Mesendoderm (in vitro differentiated cells): ENCODE data around the gene MED8.

ENCODE experiments used
- DNase-seq: peaks from one replicate; pipeline ENCODE4 v3.0.0; 2013
- H2AK5ac ChIP-seq: 2 replicates; pipeline ENCODE4 v1.6.1; 2013; ENCODE audit warnings: low read length, inconsistent platforms
- H2BK120ac ChIP-seq: 2 replicates; pipeline ENCODE4 v1.6.1; 2013; ENCODE audit warnings: low read depth, mild to moderate bottlenecking, low read length, moderate library complexity, mixed read lengths
- H2BK15ac ChIP-seq: replicated peaks from 2 replicates; pipeline ENCODE4 v1.6.1; 2013; ENCODE audit warnings: low read depth, mild to moderate bottlenecking, moderate library complexity
- H2BK5ac ChIP-seq: 2 replicates; pipeline ENCODE4 v1.6.1; 2013; ENCODE audit warnings: low read length, inconsistent platforms
- H3K18ac ChIP-seq: 2 replicates; pipeline ENCODE4 v1.6.1; 2013; ENCODE audit warnings: mild to moderate bottlenecking, low read length, mixed read lengths
- H3K23ac ChIP-seq: one replicate; pipeline ENCODE4 v1.6.1; 2013; ENCODE audit warnings: low read length
- H3K27ac ChIP-seq: 2 replicates; pipeline ENCODE4 v1.5.1; 2013; ENCODE audit warnings: low read depth, mild to moderate bottlenecking, inconsistent platforms, low read length, moderate library complexity
- H3K27me3 ChIP-seq: 2 replicates; pipeline ENCODE4 v1.6.1; 2013; ENCODE audit warnings: low read length, control low read depth, mild to moderate bottlenecking, inconsistent platforms; ENCODE audit not compliant: insufficient read depth, poor library complexity
- H3K36me3 ChIP-seq: 2 replicates; pipeline ENCODE4 v1.6.1; 2013; ENCODE audit warnings: low read length, inconsistent platforms; ENCODE audit not compliant: control insufficient read depth, insufficient read depth
- H3K4ac ChIP-seq: one replicate; pipeline ENCODE4 v1.6.1; 2013; ENCODE audit warnings: low read depth, mild to moderate bottlenecking, low read length, moderate library complexity
- H3K4me1 ChIP-seq: 2 replicates; pipeline ENCODE4 v1.6.1; 2013; ENCODE audit warnings: low read depth, low read length, inconsistent platforms; ENCODE audit not compliant: control insufficient read depth
- H3K4me2 ChIP-seq: 2 replicates; pipeline ENCODE4 v1.6.1; 2013; ENCODE audit warnings: low read length
- H3K4me3 ChIP-seq: 2 replicates; pipeline ENCODE4 v1.5.1; 2013; ENCODE audit warnings: mild to moderate bottlenecking, low read length
- H3K56ac ChIP-seq: one replicate; pipeline ENCODE4 v1.6.1; 2013; ENCODE audit warnings: low read length
- H3K79me1 ChIP-seq: 2 replicates; pipeline ENCODE4 v1.6.1; 2013; ENCODE audit warnings: low read length, inconsistent platforms
- H3K79me2 ChIP-seq: 2 replicates; pipeline ENCODE4 v1.6.1; 2013; ENCODE audit warnings: mild to moderate bottlenecking, low read length; ENCODE audit not compliant: control insufficient read depth, insufficient read depth
- H3K9ac ChIP-seq: 2 replicates; pipeline ENCODE4 v1.6.1; 2013; ENCODE audit warnings: low read length, inconsistent platforms
- H4K5ac ChIP-seq: one replicate; pipeline ENCODE4 v1.6.1; 2013; ENCODE audit warnings: low read length
- H4K8ac ChIP-seq: one replicate; pipeline ENCODE4 v1.6.1; 2013; ENCODE audit warnings: low read depth, mild to moderate bottlenecking, control low read depth, low read length, moderate library complexity
- WGBS: extraction: QIAGEN DNeasy Blood & Tissue Kit; methylation state at CpG from one replicate; pipeline ENCODE4 v1.1.7; 2013; ENCODE audit warnings: low lambda C conversion rate, missing lambda C conversion rate; ENCODE audit not compliant: insufficient coverage; ENCODE audit errors: extremely low coverage; 5-methylcytosine and 5-hydroxymethylcytosine counted together

Gene MED8

GRCh38 chr1:43386676-43387075 lies 2.9 kb downstream of the MED8 start:
- DNase-seq: no peak
- Histone ChIP-seq H3K56ac (no peak overlapping the region), H3K4me1 (peaks cover 10% of the 10 kb centered on the region), H3K9ac (no peak overlapping the region), H3K79me1 (peaks cover 20% of the 10 kb centered on the region), H2BK120ac (no peak overlapping the region), H4K5ac (no peak overlapping the region), H3K4ac (no peak overlapping the region), H2BK15ac (no peak overlapping the region), H3K79me2 (peaks cover 15% of the 10 kb centered on the region), H3K27me3 (no peaks in the 10 kb centered on the region), H3K36me3 (peaks cover 16% of the 10 kb centered on the region), H4K8ac (no peak overlapping the region), H3K18ac (no peak overlapping the region), H3K27ac (no peak overlapping the region), H3K23ac (no peak overlapping the region), H3K4me3 (no peak overlapping the region), H3K4me2 (no peak overlapping the region), H2AK5ac (no peak overlapping the region), H2BK5ac (no peak overlapping the region)
- no CpG with 5 or more reads among the region's 6 CpGs for WGBS

GRCh38 chr1:43383449-43383848 lies 6.2 kb downstream of the MED8 start:
- H4K8ac ChIP-seq: no peak overlapping the region
- no peak overlapping the region for H3K4ac ChIP-seq
- peaks cover 3% of the 10 kb centered on the region for H3K79me2 ChIP-seq
- no peak overlapping the region for H3K4me3 ChIP-seq
- DNase-seq: no peak
- no peak overlapping the region for H4K5ac ChIP-seq
- no peaks in the 10 kb centered on the region for H3K27me3 ChIP-seq
- H3K4me2 ChIP-seq: no peak overlapping the region
- no peak overlapping the region for H3K27ac ChIP-seq
- H2AK5ac ChIP-seq: no peak overlapping the region
- no peak overlapping the region for H3K9ac ChIP-seq
- no peak overlapping the region for H3K23ac ChIP-seq
- no peak overlapping the region for H3K18ac ChIP-seq
- H2BK5ac ChIP-seq: no peak overlapping the region
- H3K56ac ChIP-seq: no peak overlapping the region
- H3K36me3 ChIP-seq: peaks cover 16% of the 10 kb centered on the region
- no peak overlapping the region for H2BK120ac ChIP-seq
- no CpG with 5 or more reads among the region's 2 CpGs for WGBS
- no peak overlapping the region for H2BK15ac ChIP-seq
- peaks cover under 1% of the 10 kb centered on the region for H3K4me1 ChIP-seq
- H3K79me1 ChIP-seq: peaks cover 6% of the 10 kb centered on the region

- Histone ChIP-seq H3K79me2 (no peaks in the 10 kb centered on the region), H3K4ac (no peak overlapping the region), H3K36me3 (peaks cover 16% of the 10 kb centered on the region), H3K9ac (no peak overlapping the region), H2BK15ac (no peak overlapping the region), H4K8ac (no peak overlapping the region), H3K56ac (no peak overlapping the region), H2BK5ac (no peak overlapping the region), H3K27me3 (no peaks in the 10 kb centered on the region), H4K5ac (no peak overlapping the region), H2AK5ac (no peak overlapping the region), H3K4me1 (no peaks in the 10 kb centered on the region), H3K4me3 (no peak overlapping the region), H3K4me2 (no peak overlapping the region), H2BK120ac (no peak overlapping the region), H3K27ac (no peak overlapping the region), H3K23ac (no peak overlapping the region), H3K18ac (no peak overlapping the region), H3K79me1 (no peaks in the 10 kb centered on the region)
- no CpG with 5 or more reads among the region's 6 CpGs for WGBS
- DNase-seq: no peak
Measured at GRCh38 chr1:43382027-43382779, 7.4 kb downstream of the MED8 start.

- Histone ChIP-seq H3K4me1 (no peaks in the 10 kb centered on the region), H2BK120ac (no peak overlapping the region), H3K27me3 (no peaks in the 10 kb centered on the region), H3K56ac (no peak overlapping the region), H3K79me2 (no peaks in the 10 kb centered on the region), H2AK5ac (no peak overlapping the region), H3K27ac (no peak overlapping the region), H2BK5ac (no peak overlapping the region), H3K4me2 (no peak overlapping the region), H4K5ac (no peak overlapping the region), H3K79me1 (no peaks in the 10 kb centered on the region), H4K8ac (no peak overlapping the region), H3K4me3 (no peak overlapping the region), H3K4ac (no peak overlapping the region), H3K23ac (no peak overlapping the region), H3K9ac (no peak overlapping the region), H3K36me3 (peaks cover 11% of the 10 kb centered on the region), H2BK15ac (no peak overlapping the region), H3K18ac (no peak overlapping the region)
- no CpG with 5 or more reads among the region's 3 CpGs for WGBS
- no peak for DNase-seq
Measured at GRCh38 chr1:43381612-43382011, 8.0 kb downstream of the MED8 start.

GRCh38 chr1:43379476-43379875 lies 10.1 kb downstream of the MED8 start:
- Histone ChIP-seq H3K18ac (no peak overlapping the region), H3K4me3 (no peak overlapping the region), H3K9ac (no peak overlapping the region), H3K4ac (no peak overlapping the region), H3K79me2 (no peaks in the 10 kb centered on the region), H4K8ac (no peak overlapping the region), H3K36me3 (no peaks in the 10 kb centered on the region), H2BK5ac (no peak overlapping the region), H3K27me3 (no peaks in the 10 kb centered on the region), H2AK5ac (no peak overlapping the region), H3K79me1 (no peaks in the 10 kb centered on the region), H3K4me1 (no peaks in the 10 kb centered on the region), H3K23ac (no peak overlapping the region), H4K5ac (no peak overlapping the region), H3K27ac (no peak overlapping the region), H3K56ac (no peak overlapping the region), H3K4me2 (no peak overlapping the region), H2BK120ac (no peak overlapping the region), H2BK15ac (no peak overlapping the region)
- no CpG with 5 or more reads among the region's 1 CpG for WGBS
- no peak for DNase-seq

- Histone ChIP-seq H3K79me2 (no peaks in the 10 kb centered on the region), H3K4ac (no peak overlapping the region), H3K4me1 (no peaks in the 10 kb centered on the region), H4K5ac (no peak overlapping the region), H3K23ac (no peak overlapping the region), H3K56ac (no peak overlapping the region), H3K27ac (no peak overlapping the region), H2BK15ac (no peak overlapping the region), H3K18ac (no peak overlapping the region), H3K9ac (no peak overlapping the region), H2AK5ac (no peak overlapping the region), H3K4me3 (no peak overlapping the region), H3K79me1 (no peaks in the 10 kb centered on the region), H3K27me3 (no peaks in the 10 kb centered on the region), H2BK5ac (no peak overlapping the region), H3K36me3 (no peaks in the 10 kb centered on the region), H2BK120ac (no peak overlapping the region), H4K8ac (no peak overlapping the region), H3K4me2 (no peak overlapping the region)
- no CpG with 5 or more reads among the region's 1 CpG for WGBS
- DNase-seq: no peak
Measured at GRCh38 chr1:43377831-43378230, 11.8 kb downstream of the MED8 start.
